Measurements from ENCODE around the gene VRK2.
"Not testable (repeated sequence)": the region's sequence is repeated elsewhere in the genome, so short reads cannot be mapped to it uniquely, and the experiment has no call there.

The VRK2 gene

DNA sequence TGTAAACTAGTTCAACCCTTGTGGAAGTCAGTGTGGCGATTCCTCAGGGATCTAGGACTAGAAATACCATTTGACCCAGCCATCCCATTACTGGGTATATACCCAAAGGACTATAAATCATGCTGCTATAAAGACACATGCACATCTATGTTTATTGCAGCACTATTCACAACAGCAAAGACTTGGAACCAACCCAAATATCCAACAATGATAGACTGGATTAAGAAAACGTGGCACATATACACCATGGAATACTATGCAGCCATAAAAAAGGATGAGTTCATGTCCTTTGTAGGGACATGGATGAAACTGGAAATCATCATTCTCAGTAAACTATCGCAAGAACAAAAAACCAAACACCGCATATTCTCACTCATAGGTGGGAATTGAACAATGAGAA, 130.6 kb downstream of the VRK2 start:
- not testable (repeated sequence) for H3K27me3 ChIP-seq (ENCODE audit: insufficient read depth, poor library complexity, severe bottlenecking); DNase-seq (ENCODE audit: low spot score); H3K9me3 ChIP-seq (ENCODE audit: severe bottlenecking); H3K4me1 ChIP-seq (ENCODE audit: insufficient read depth, poor library complexity, severe bottlenecking); H3K27ac ChIP-seq (ENCODE audit: poor library complexity, severe bottlenecking); H3K36me3 ChIP-seq (ENCODE audit: low read depth); ATAC-seq (ENCODE audit: low read depth); H3K4me3 ChIP-seq (ENCODE audit: severe bottlenecking)

- not testable (repeated sequence) for ATAC-seq (ENCODE audit: low read depth); H3K27me3 ChIP-seq (ENCODE audit: insufficient read depth, poor library complexity, severe bottlenecking); H3K9me3 ChIP-seq (ENCODE audit: severe bottlenecking); H3K4me1 ChIP-seq (ENCODE audit: insufficient read depth, poor library complexity, severe bottlenecking); H3K36me3 ChIP-seq (ENCODE audit: low read depth); DNase-seq (ENCODE audit: low spot score); H3K27ac ChIP-seq (ENCODE audit: poor library complexity, severe bottlenecking); H3K4me3 ChIP-seq (ENCODE audit: severe bottlenecking)
Observed at GRCh38 chr2:58180175-58180574, 133.6 kb downstream of the VRK2 start.

DNA sequence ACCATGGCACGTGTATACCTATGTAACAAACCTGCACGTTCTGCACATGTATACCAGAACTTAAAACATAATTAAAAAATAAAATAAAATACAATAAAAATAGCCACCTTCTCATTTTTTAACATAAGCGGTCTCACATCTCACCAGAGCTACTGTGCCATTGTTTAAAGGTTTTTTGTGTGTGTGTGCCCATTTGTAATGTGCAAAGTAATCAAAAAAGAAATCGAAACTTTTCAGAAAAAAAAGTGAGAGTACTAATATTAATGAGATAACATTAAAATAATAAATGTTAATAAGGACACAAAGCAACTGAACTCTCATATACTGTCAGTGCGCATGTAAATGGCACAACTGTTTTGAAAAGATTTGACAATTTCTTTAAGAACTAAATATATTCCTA, 134.0 kb downstream of the VRK2 start:
- no peak overlapping the region for H3K4me3 ChIP-seq (ENCODE audit: severe bottlenecking)
- ATAC-seq (ENCODE audit: low read depth) (no peak), DNase-seq (ENCODE audit: low spot score) (no peak)
- no peak overlapping the region for H3K27ac ChIP-seq (ENCODE audit: poor library complexity, severe bottlenecking)
- no peak for TF ChIP-seq CTCF (IDR thresholded peaks at IDR 0.05; ENCODE audit: poor library complexity, severe bottlenecking)
- H3K4me1 ChIP-seq (ENCODE audit: insufficient read depth, poor library complexity, severe bottlenecking), result peaks cover 9% of the 10 kb centered on the region
- no peaks in the 10 kb centered on the region for H3K27me3 ChIP-seq (ENCODE audit: insufficient read depth, poor library complexity, severe bottlenecking)
- H3K9me3 ChIP-seq (ENCODE audit: severe bottlenecking), result no peaks in the 10 kb centered on the region
- peaks cover 4% of the 10 kb centered on the region; the same call in 1 of the 2 replicates for H3K36me3 ChIP-seq (ENCODE audit: low read depth)

DNA sequence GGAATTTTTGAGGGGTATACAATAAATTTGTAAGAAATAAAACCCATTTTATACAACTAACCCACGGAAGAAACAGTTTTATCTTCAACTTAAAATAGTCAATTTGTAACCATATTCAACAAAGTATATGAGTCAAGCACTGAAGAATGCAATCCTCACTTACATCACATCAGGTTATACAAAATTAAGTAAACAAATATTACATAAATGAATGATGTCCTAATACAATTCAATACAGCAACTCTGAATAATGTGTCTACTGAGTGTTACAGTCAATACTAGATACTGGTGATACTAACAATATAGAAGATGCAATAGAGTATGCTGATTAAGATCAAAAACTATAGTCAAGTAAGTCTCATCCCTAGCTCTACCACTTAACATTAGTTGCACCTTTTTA, 135.9 kb downstream of the VRK2 start:
- Histone ChIP-seq H3K4me1 (ENCODE audit: insufficient read depth, poor library complexity, severe bottlenecking) (peaks cover 9% of the 10 kb centered on the region), H3K27me3 (ENCODE audit: insufficient read depth, poor library complexity, severe bottlenecking) (no peaks in the 10 kb centered on the region)
- peak; percentile 67 for ATAC-seq (ENCODE audit: low read depth)

GRCh38 chr2:58186501-58186900, 139.9 kb downstream of the VRK2 start:
- H3K4me3 ChIP-seq (ENCODE audit: severe bottlenecking), result no peak overlapping the region
- H3K9me3 ChIP-seq (ENCODE audit: severe bottlenecking), result no peaks in the 10 kb centered on the region
- TF ChIP-seq CTCF (IDR thresholded peaks at IDR 0.05; ENCODE audit: poor library complexity, severe bottlenecking), result no peak
- no peaks in the 10 kb centered on the region for H3K27me3 ChIP-seq (ENCODE audit: insufficient read depth, poor library complexity, severe bottlenecking)
- ATAC-seq (ENCODE audit: low read depth) (no peak), DNase-seq (ENCODE audit: low spot score) (no peak)
- H3K36me3 ChIP-seq (ENCODE audit: low read depth), result peaks cover 12% of the 10 kb centered on the region
- H3K27ac ChIP-seq (ENCODE audit: poor library complexity, severe bottlenecking), result no peak overlapping the region
- peaks cover 9% of the 10 kb centered on the region for H3K4me1 ChIP-seq (ENCODE audit: insufficient read depth, poor library complexity, severe bottlenecking)

More for the DNA sequence above, 135.9 kb downstream of the VRK2 start:
- Histone ChIP-seq H3K27ac (ENCODE audit: poor library complexity, severe bottlenecking) (no peak overlapping the region), H3K9me3 (ENCODE audit: severe bottlenecking) (no peaks in the 10 kb centered on the region), H3K36me3 (ENCODE audit: low read depth) (peaks cover 10% of the 10 kb centered on the region), H3K4me3 (ENCODE audit: severe bottlenecking) (no peak overlapping the region)
- no peak for TF ChIP-seq CTCF (IDR thresholded peaks at IDR 0.05; ENCODE audit: poor library complexity, severe bottlenecking)
- DNase-seq (ENCODE audit: low spot score), result no peak

DNA sequence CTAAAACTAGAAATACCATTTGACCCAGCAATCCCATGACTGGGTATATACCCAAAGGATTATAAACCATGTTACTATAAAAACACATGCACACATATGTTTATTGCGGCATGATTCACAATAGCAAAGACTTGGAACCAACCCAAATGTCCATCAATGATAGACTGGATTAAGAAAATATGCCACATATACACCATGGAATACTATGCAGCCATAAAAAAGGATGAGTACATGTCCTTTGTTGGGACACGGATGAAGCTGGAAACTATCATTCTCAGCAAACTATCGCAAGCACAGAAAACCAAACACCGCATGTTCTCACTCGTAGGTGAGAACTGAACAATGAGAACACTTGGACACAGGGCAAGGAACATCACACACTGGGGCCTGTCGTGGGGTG, 140.4 kb downstream of the VRK2 start:
- not testable (repeated sequence) for DNase-seq (ENCODE audit: low spot score); H3K27ac ChIP-seq (ENCODE audit: poor library complexity, severe bottlenecking); H3K4me3 ChIP-seq (ENCODE audit: severe bottlenecking); ATAC-seq (ENCODE audit: low read depth); H3K4me1 ChIP-seq (ENCODE audit: insufficient read depth, poor library complexity, severe bottlenecking); H3K9me3 ChIP-seq (ENCODE audit: severe bottlenecking); H3K27me3 ChIP-seq (ENCODE audit: insufficient read depth, poor library complexity, severe bottlenecking)
- H3K36me3 ChIP-seq (ENCODE audit: low read depth), result peaks cover 12% of the 10 kb centered on the region

Data from RWPE2 (cell line).